GM06990 (cell line): ENCODE measurements around the gene MEGF11.

Experiments
- DNase-seq: peaks from one replicate; pipeline ENCODE4 v3.0.0-alpha.2; 2011; ENCODE audit not compliant: insufficient read length; ENCODE audit errors: extremely low read depth
- H3K27me3 ChIP-seq: replicated peaks from 2 replicates; pipeline ENCODE4 v1.6.0; 2011; ENCODE audit warnings: low read length; ENCODE audit not compliant: control insufficient read depth, insufficient read depth
- H3K36me3 ChIP-seq: 2 replicates; pipeline ENCODE4 v1.5.1; 2011; ENCODE audit warnings: low read length; ENCODE audit not compliant: control insufficient read depth, insufficient read depth
- H3K4me3 ChIP-seq: replicated peaks from 2 replicates; pipeline ENCODE4 v1.5.1; 2011; ENCODE audit warnings: low read depth, mild to moderate bottlenecking, control low read depth, low read length
- CTCF ChIP-seq: IDR thresholded peaks from 2 replicates; pipeline ENCODE4 v1.5.1; 2011; ENCODE audit warnings: low read length, control low read depth, mild to moderate bottlenecking, inconsistent platforms; ENCODE audit not compliant: insufficient read depth, poor library complexity, severe bottlenecking

MEGF11 gene

GRCh38 chr15:66228807-66229735 is 24.5 kb downstream of the MEGF11 start:
- no peaks in the 10 kb centered on the region for H3K36me3 ChIP-seq
- H3K27me3 ChIP-seq = no peaks in the 10 kb centered on the region; the same call in 1 of the 2 replicates
- no peak for TF ChIP-seq CTCF
- H3K4me3 ChIP-seq = no peak overlapping the region
- no peak for DNase-seq

GRCh38 chr15:66226736-66227135 is 26.8 kb downstream of the MEGF11 start:
- H3K36me3 ChIP-seq = no peaks in the 10 kb centered on the region
- DNase-seq = no peak
- no peak overlapping the region for H3K4me3 ChIP-seq
- TF ChIP-seq CTCF = no peak
- no peaks in the 10 kb centered on the region; the same call in 1 of the 2 replicates for H3K27me3 ChIP-seq

GRCh38 chr15:66225656-66226274 is 27.8 kb downstream of the MEGF11 start:
- no peaks in the 10 kb centered on the region for H3K36me3 ChIP-seq
- TF ChIP-seq CTCF = no peak
- H3K4me3 ChIP-seq = no peak overlapping the region
- no peaks in the 10 kb centered on the region; the same call in 1 of the 2 replicates for H3K27me3 ChIP-seq
- DNase-seq = no peak

GRCh38 chr15:66224946-66225345 is 28.6 kb downstream of the MEGF11 start:
- TF ChIP-seq CTCF = no peak
- DNase-seq = no peak
- Histone ChIP-seq H3K4me3 (no peak overlapping the region), H3K36me3 (no peaks in the 10 kb centered on the region), H3K27me3 (no peaks in the 10 kb centered on the region; the same call in 1 of the 2 replicates)

DNA sequence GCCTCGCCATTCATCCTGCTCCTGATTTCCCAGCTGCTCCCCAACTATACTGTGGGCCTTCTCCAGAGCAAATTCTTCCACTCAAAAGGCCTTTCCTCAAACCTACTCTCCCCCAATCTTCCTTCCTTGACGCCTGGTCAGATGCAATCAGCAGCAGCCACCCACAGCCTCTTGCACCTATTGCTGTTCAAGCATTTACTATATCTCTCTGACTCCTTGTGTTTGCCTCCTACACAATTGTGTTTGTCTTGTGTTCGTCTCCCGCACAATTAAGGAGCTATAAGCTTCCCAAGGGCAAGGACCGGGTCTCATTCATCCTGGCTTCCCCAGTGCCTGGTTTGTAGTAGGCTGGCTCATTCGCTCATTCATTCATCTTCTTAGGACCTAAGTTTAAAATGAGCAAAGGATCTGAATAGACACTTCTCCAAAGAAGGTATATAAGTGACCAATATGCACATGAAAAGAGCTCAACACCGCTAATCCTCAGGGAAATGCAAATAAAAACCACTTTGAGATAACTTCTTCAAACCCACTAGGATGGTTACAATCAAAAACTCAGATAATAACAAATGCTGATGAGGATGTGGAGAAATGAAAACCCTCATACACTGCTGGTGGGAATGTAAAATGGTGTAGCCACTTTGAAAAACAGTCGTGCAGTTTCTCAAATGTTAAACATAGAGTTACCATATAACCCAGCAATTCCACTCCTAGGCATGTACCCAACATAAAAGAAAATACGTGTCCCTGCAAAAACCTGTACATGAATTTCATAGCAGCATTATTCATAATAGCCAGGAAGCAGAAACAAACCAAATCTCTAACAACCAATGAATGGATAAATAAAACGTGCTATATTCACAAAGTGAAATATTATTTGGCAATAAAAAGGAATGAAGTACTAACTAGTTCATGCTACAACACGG is 31.0 kb downstream of the MEGF11 start:
- no peaks in the 10 kb centered on the region for H3K36me3 ChIP-seq
- TF ChIP-seq CTCF = no peak
- H3K4me3 ChIP-seq = no peak overlapping the region
- H3K27me3 ChIP-seq = no peaks in the 10 kb centered on the region; the same call in 1 of the 2 replicates
- DNase-seq = no peak
